ENCODE data around the gene ELMO1.

The ELMO1 gene

GRCh38 chr7:37362802-37363201 is 85.9 kb downstream of the ELMO1 start:
- Histone ChIP-seq H2AFZ (no peak overlapping the region), H3K4me2 (ENCODE audit: low read length) (no peak overlapping the region), H3K4me3 (ENCODE audit: low read depth, low read length) (no peak overlapping the region), H3K4me1 (peaks cover 23% of the 10 kb centered on the region), H3K79me2 (no peaks in the 10 kb centered on the region), H3K36me3 (ENCODE audit: control insufficient read depth, insufficient read depth, low read length) (no peaks in the 10 kb centered on the region), H3K27me3 (ENCODE audit: control insufficient read depth, insufficient read depth, low read length) (no peaks in the 10 kb centered on the region), H3K27ac (no peak overlapping the region), H3K9ac (no peak overlapping the region), H3K9me3 (ENCODE audit: control insufficient read depth, low read length) (no peaks in the 10 kb centered on the region)
- TF ChIP-seq, protein P1, sequence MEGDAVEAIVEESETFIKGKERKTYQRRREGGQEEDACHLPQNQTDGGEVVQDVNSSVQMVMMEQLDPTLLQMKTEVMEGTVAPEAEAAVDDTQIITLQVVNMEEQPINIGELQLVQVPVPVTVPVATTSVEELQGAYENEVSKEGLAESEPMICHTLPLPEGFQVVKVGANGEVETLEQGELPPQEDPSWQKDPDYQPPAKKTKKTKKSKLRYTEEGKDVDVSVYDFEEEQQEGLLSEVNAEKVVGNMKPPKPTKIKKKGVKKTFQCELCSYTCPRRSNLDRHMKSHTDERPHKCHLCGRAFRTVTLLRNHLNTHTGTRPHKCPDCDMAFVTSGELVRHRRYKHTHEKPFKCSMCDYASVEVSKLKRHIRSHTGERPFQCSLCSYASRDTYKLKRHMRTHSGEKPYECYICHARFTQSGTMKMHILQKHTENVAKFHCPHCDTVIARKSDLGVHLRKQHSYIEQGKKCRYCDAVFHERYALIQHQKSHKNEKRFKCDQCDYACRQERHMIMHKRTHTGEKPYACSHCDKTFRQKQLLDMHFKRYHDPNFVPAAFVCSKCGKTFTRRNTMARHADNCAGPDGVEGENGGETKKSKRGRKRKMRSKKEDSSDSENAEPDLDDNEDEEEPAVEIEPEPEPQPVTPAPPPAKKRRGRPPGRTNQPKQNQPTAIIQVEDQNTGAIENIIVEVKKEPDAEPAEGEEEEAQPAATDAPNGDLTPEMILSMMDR (IDR thresholded peaks at IDR 0.05), result no peak

GRCh38 chr7:37360484-37360883 is 88.2 kb downstream of the ELMO1 start:
- Histone ChIP-seq H3K4me1 (peaks cover 23% of the 10 kb centered on the region), H3K79me2 (no peaks in the 10 kb centered on the region), H3K4me2 (ENCODE audit: low read length) (peak overlapping the region; percentile 44), H3K27ac (peak overlapping the region; percentile 83), H2AFZ (peak overlapping the region; percentile 75), H3K27me3 (ENCODE audit: control insufficient read depth, insufficient read depth, low read length) (no peaks in the 10 kb centered on the region), H3K9me3 (ENCODE audit: control insufficient read depth, low read length) (no peaks in the 10 kb centered on the region), H3K4me3 (ENCODE audit: low read depth, low read length) (peak overlapping the region; percentile 25), H3K36me3 (ENCODE audit: control insufficient read depth, insufficient read depth, low read length) (no peaks in the 10 kb centered on the region), H3K9ac (no peak overlapping the region)
- TF ChIP-seq, protein P1 (IDR thresholded peaks at IDR 0.05), result no peak

- TF ChIP-seq, protein P1 (IDR thresholded peaks at IDR 0.05), result no peak
- peak overlapping the region; percentile 44 for H3K4me2 ChIP-seq (ENCODE audit: low read length)
- peaks cover 23% of the 10 kb centered on the region for H3K4me1 ChIP-seq
- no peaks in the 10 kb centered on the region for H3K27me3 ChIP-seq (ENCODE audit: control insufficient read depth, insufficient read depth, low read length)
- no peaks in the 10 kb centered on the region for H3K9me3 ChIP-seq (ENCODE audit: control insufficient read depth, low read length)
- H3K79me2 ChIP-seq, result no peaks in the 10 kb centered on the region
- no peaks in the 10 kb centered on the region for H3K36me3 ChIP-seq (ENCODE audit: control insufficient read depth, insufficient read depth, low read length)
- peak overlapping the region; percentile 75 for H2AFZ ChIP-seq
- no peak overlapping the region for H3K9ac ChIP-seq
- H3K27ac ChIP-seq, result peak overlapping the region; percentile 83
- peak overlapping the region; percentile 25 for H3K4me3 ChIP-seq (ENCODE audit: low read depth, low read length)
Observed at GRCh38 chr7:37359662-37360444, 88.8 kb downstream of the ELMO1 start.

DNA sequence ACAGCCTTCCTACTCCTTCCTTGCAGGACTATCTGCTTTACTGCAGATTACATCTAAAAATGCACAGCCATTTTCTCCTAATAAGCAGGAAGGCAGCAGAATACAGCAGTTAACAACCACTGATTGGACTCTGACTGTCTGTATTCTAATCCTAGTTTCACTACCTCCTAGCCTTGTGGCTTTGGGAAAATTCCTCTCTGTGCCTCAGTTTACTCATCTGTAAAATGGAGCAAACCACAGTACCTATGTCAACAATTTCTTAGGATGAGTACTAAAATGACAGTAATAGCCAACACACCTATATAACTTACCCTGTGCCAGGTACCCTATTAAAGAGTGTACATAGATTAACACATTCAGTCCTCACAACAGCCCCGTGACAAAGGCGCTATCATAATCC is 89.5 kb downstream of the ELMO1 start:
- TF ChIP-seq, protein P1 (IDR thresholded peaks at IDR 0.05), result no peak
- Histone ChIP-seq H3K9ac (no peak overlapping the region), H3K36me3 (ENCODE audit: control insufficient read depth, insufficient read depth, low read length) (no peaks in the 10 kb centered on the region), H2AFZ (peak overlapping the region; percentile 75), H3K79me2 (no peaks in the 10 kb centered on the region), H3K27me3 (ENCODE audit: control insufficient read depth, insufficient read depth, low read length) (no peaks in the 10 kb centered on the region), H3K4me1 (peaks cover 27% of the 10 kb centered on the region), H3K27ac (peak overlapping the region; percentile 83), H3K4me2 (ENCODE audit: low read length) (no peak overlapping the region), H3K4me3 (ENCODE audit: low read depth, low read length) (no peak overlapping the region), H3K9me3 (ENCODE audit: control insufficient read depth, low read length) (no peaks in the 10 kb centered on the region)

GRCh38 chr7:37357637-37357996 is 91.0 kb downstream of the ELMO1 start:
- Histone ChIP-seq H3K4me1 (peaks cover 33% of the 10 kb centered on the region), H3K9ac (no peak overlapping the region), H3K27ac (peak overlapping the region; percentile 45), H3K79me2 (no peaks in the 10 kb centered on the region), H3K9me3 (ENCODE audit: control insufficient read depth, low read length) (no peaks in the 10 kb centered on the region), H3K4me2 (ENCODE audit: low read length) (no peak overlapping the region), H2AFZ (peak overlapping the region; percentile 59), H3K36me3 (ENCODE audit: control insufficient read depth, insufficient read depth, low read length) (no peaks in the 10 kb centered on the region), H3K4me3 (ENCODE audit: low read depth, low read length) (no peak overlapping the region), H3K27me3 (ENCODE audit: control insufficient read depth, insufficient read depth, low read length) (no peaks in the 10 kb centered on the region)
- TF ChIP-seq, protein P1 (IDR thresholded peaks at IDR 0.05), result no peak
